Kidney epithelial cell (primary cell): ENCODE measurements around the gene BRD1. TPM values are rescaled to one million over a fixed set of nuclear protein-coding genes. Genes with fewer than 3 reads are reported as not detected.
"Not testable (repeated sequence)": the region's sequence is repeated elsewhere in the genome, so short reads cannot be mapped to it uniquely, and the experiment has no call there.

Experiments used
- DNase-seq: peaks from one replicate; pipeline ENCODE4 v3.0.0-alpha.2; 2010; ENCODE audit warnings: low read depth
- H3K27me3 ChIP-seq: 2 replicates; pipeline ENCODE4 v1.6.0; 2011; ENCODE audit warnings: low read length; ENCODE audit not compliant: control insufficient read depth, insufficient read depth
- H3K36me3 ChIP-seq: 2 replicates; pipeline ENCODE4 v1.5.1; 2011; ENCODE audit warnings: low read length; ENCODE audit not compliant: control insufficient read depth, insufficient read depth
- H3K4me3 ChIP-seq: 2 replicates; pipeline ENCODE4 v1.5.1; 2011; ENCODE audit warnings: low read depth, mild to moderate bottlenecking, control low read depth, low read length
- total RNA-seq: library from RNA; depleted of rRNA; stranded (reverse); fragments of >200 nt; gene quantifications from 2 replicates; pipeline ENCODE4 v1.2.3, GENCODE V29; 2015
- TF ChIP-seq, protein P1 (sequence below): IDR thresholded peaks from 2 replicates; pipeline ENCODE4 v1.5.1; 2011; ENCODE audit warnings: mild to moderate bottlenecking, moderate library complexity, low read length, control low read depth, inconsistent platforms; ENCODE audit not compliant: insufficient read depth, poor library complexity, severe bottlenecking

Gene BRD1
- total RNA-seq, 1 donor from 2014 or later, result 37.2 TPM

DNA sequence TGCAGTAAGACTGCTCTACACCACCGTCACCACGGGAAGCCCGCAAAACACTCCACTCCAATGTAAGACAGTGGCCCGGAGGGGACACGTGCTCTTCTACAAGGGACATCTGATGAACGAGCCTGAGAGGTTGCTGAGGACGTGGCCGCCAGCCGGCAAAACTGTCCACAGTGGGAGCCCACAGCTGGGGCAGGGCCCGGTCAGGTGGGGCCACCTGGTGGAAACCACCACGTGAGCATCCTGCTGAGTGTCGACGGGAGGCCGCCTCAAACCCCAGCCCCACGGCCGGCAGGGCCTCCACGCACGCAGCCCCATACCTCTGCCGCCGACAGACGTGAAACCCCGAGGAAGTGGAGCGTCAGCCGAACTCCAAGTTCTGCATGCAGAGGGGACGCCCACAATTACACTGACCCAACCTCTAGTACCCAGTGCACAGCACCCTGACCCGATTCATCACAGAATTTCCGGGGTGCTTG is 42.6 kb downstream of the BRD1 start:
- no peaks in the 10 kb centered on the region for H3K36me3 ChIP-seq
- no peaks in the 10 kb centered on the region for H3K27me3 ChIP-seq
- H3K4me3 ChIP-seq, result no peak overlapping the region
- no peak for DNase-seq
- TF ChIP-seq, protein P1, sequence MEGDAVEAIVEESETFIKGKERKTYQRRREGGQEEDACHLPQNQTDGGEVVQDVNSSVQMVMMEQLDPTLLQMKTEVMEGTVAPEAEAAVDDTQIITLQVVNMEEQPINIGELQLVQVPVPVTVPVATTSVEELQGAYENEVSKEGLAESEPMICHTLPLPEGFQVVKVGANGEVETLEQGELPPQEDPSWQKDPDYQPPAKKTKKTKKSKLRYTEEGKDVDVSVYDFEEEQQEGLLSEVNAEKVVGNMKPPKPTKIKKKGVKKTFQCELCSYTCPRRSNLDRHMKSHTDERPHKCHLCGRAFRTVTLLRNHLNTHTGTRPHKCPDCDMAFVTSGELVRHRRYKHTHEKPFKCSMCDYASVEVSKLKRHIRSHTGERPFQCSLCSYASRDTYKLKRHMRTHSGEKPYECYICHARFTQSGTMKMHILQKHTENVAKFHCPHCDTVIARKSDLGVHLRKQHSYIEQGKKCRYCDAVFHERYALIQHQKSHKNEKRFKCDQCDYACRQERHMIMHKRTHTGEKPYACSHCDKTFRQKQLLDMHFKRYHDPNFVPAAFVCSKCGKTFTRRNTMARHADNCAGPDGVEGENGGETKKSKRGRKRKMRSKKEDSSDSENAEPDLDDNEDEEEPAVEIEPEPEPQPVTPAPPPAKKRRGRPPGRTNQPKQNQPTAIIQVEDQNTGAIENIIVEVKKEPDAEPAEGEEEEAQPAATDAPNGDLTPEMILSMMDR, result no peak

- TF ChIP-seq, protein P1, result no peak
- H3K27me3 ChIP-seq, result no peaks in the 10 kb centered on the region
- no peaks in the 10 kb centered on the region for H3K36me3 ChIP-seq
- H3K4me3 ChIP-seq, result no peak overlapping the region
- no peak for DNase-seq
Measured at GRCh38 chr22:49784630-49784971, 43.1 kb downstream of the BRD1 start.

DNA sequence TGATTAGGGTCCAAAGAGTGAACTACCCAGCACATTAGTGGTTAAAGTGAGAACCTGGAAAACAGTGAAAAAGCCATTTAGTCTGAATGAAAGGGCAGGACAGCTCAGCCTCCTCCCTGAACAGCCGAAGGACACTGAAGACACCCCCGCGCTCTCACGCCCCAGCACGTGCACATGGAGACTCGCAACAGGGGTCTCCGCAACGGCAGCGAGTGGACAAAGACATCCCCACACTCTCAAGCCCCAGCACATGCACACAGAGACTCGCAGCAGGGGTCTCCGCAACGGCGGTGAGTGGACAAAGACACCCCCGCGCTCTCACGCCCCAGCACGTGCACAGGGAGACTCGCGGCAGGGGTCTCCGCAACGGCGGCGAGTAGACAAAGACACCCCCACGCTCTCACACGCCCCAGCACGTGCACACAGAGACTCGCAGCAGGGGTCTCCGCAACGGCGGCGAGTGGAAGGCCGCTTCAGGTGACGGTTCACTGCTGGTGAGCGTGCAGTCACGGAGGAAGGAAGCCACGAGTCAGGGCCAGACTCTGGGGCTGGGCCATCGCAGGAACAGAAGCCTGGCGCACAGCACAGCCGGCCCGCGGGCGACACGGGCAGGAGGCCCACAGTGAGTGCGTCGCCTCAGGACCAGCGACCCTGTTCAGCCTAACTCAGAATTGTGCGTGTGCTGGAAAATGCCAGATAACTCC is 43.6 kb downstream of the BRD1 start:
- DNase-seq, result no peak
- Histone ChIP-seq H3K27me3 (no peaks in the 10 kb centered on the region), H3K36me3 (no peaks in the 10 kb centered on the region), H3K4me3 (no peak overlapping the region)
- TF ChIP-seq, protein P1, result no peak

- no peak for DNase-seq
- TF ChIP-seq, protein P1, result no peak
- H3K36me3 ChIP-seq, result no peaks in the 10 kb centered on the region
- H3K4me3 ChIP-seq, result no peak overlapping the region
- H3K27me3 ChIP-seq, result no peaks in the 10 kb centered on the region
Measured at GRCh38 chr22:49783036-49783746, 44.5 kb downstream of the BRD1 start.

DNA sequence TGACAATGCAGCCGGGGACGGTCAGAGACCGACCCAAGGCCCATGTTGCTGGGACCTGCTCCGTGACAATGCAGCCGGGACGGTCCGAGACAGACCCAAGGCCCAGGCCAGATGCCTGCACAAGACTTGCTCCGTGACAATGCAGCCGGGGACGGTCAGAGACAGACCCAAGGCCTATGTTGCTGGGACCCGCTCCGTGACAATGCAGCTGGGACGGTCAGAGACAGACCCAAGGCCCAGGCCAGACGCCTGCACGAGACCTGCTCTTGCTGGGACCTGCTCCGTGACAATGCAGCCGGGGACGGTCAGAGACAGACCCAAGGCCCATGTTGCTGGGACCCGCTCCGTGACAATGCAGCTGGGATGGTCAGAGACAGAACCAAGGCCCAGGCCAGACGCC is 45.8 kb downstream of the BRD1 start:
- not testable (repeated sequence) for H3K27me3 ChIP-seq, DNase-seq, H3K4me3 ChIP-seq, H3K36me3 ChIP-seq

GRCh38 chr22:49781289-49781782 is 46.3 kb downstream of the BRD1 start:
- DNase-seq, result no peak
- H3K27me3 ChIP-seq, result no peaks in the 10 kb centered on the region

More at GRCh38 chr22:49781289-49781782, 46.3 kb downstream of the BRD1 start:
- Histone ChIP-seq H3K4me3 (no peak overlapping the region), H3K36me3 (no peaks in the 10 kb centered on the region)
- TF ChIP-seq, protein P1, result no peak
